ENCODE results near the gene FHIT. TPM values are rescaled to one million over a fixed set of nuclear protein-coding genes. Genes with fewer than 3 reads are reported as not detected.

The FHIT gene
- total RNA-seq, 2 donors from 2014 or later, result 10.4 to 15.8 TPM

GRCh38 chr3:59953104-59953503 is 1298.1 kb downstream of the FHIT start:
- DNase-seq (no peak), ATAC-seq (no peak)
- 92 to 96% methylated on average over 7 of the region's 7 CpGs for WGBS, 2 donors
- no peak for TF ChIP-seq CTCF (IDR thresholded peaks at IDR 0.05)
- TF ChIP-seq POLR2A (IDR thresholded peaks at IDR 0.05), result no peak
- no peak overlapping the region for H3K4me3 ChIP-seq
- H3K4me1 ChIP-seq, result no peaks in the 10 kb centered on the region
- H3K9me3 ChIP-seq, result no peaks in the 10 kb centered on the region
- no peaks in the 10 kb centered on the region for H3K27me3 ChIP-seq
- no peak overlapping the region for H3K27ac ChIP-seq
- H3K36me3 ChIP-seq (replicated peaks in 1 of 2; ENCODE audit: insufficient read depth in 1 of 2, low read depth in 2 of 2), result no peaks in the 10 kb centered on the region
- intact Hi-C loops (cut with DNase I), result no loop called here

GRCh38 chr3:59949311-59949710 is 1301.9 kb downstream of the FHIT start:
- Histone ChIP-seq H3K27me3 (no peaks in the 10 kb centered on the region), H3K9me3 (no peaks in the 10 kb centered on the region), H3K27ac (no peak overlapping the region), H3K4me1 (no peaks in the 10 kb centered on the region), H3K36me3 (replicated peaks in 1 of 2; ENCODE audit: insufficient read depth in 1 of 2, low read depth in 2 of 2) (no peaks in the 10 kb centered on the region), H3K4me3 (no peak overlapping the region)
- WGBS, 2 donors, result 68 to 76% methylated on average over 5 of the region's 5 CpGs
- DNase-seq (no peak), ATAC-seq (no peak)
- TF ChIP-seq CTCF (IDR thresholded peaks at IDR 0.05) (no peak), POLR2A (IDR thresholded peaks at IDR 0.05) (no peak)
- intact Hi-C loops (cut with DNase I), result no loop called here

- no peak overlapping the region for H3K27ac ChIP-seq
- no peaks in the 10 kb centered on the region for H3K27me3 ChIP-seq
- TF ChIP-seq CTCF (IDR thresholded peaks at IDR 0.05), result no peak
- no peak for TF ChIP-seq POLR2A (IDR thresholded peaks at IDR 0.05)
- ATAC-seq, result no peak
- H3K36me3 ChIP-seq (replicated peaks in 1 of 2; ENCODE audit: insufficient read depth in 1 of 2, low read depth in 2 of 2), result no peaks in the 10 kb centered on the region
- 69 to 93% methylated on average over 1 of the region's 1 CpG for WGBS, 2 donors
- no peak for DNase-seq
- H3K4me1 ChIP-seq, result no peaks in the 10 kb centered on the region
- H3K4me3 ChIP-seq, result no peak overlapping the region
- intact Hi-C loops (cut with DNase I), result no loop called here
- H3K9me3 ChIP-seq, result no peaks in the 10 kb centered on the region
Measured at GRCh38 chr3:59946401-59946800, 1304.9 kb downstream of the FHIT start.

- WGBS, 2 donors, result 77 to 96% methylated on average over 3 of the region's 3 CpGs
- intact Hi-C loops (cut with DNase I), result no loop called here
- Histone ChIP-seq H3K9me3 (no peaks in the 10 kb centered on the region), H3K27ac (no peak overlapping the region), H3K27me3 (no peaks in the 10 kb centered on the region), H3K4me3 (no peak overlapping the region), H3K4me1 (no peaks in the 10 kb centered on the region), H3K36me3 (replicated peaks in 1 of 2; ENCODE audit: insufficient read depth in 1 of 2, low read depth in 2 of 2) (no peaks in the 10 kb centered on the region)
- DNase-seq (no peak), ATAC-seq (no peak)
- TF ChIP-seq POLR2A (IDR thresholded peaks at IDR 0.05), result no peak
- no peak for TF ChIP-seq CTCF (IDR thresholded peaks at IDR 0.05)
Measured at GRCh38 chr3:59940718-59941117, 1310.5 kb downstream of the FHIT start.

- TF ChIP-seq POLR2A (IDR thresholded peaks at IDR 0.05), result no peak
- no peak for TF ChIP-seq CTCF (IDR thresholded peaks at IDR 0.05)
- H3K4me3 ChIP-seq, result no peak overlapping the region
- H3K4me1 ChIP-seq, result no peaks in the 10 kb centered on the region
- no peaks in the 10 kb centered on the region for H3K9me3 ChIP-seq
- H3K27me3 ChIP-seq, result no peaks in the 10 kb centered on the region
- H3K27ac ChIP-seq, result no peak overlapping the region
- DNase-seq (no peak), ATAC-seq (no peak)
- no peaks in the 10 kb centered on the region for H3K36me3 ChIP-seq (replicated peaks in 1 of 2; ENCODE audit: insufficient read depth in 1 of 2, low read depth in 2 of 2)
- WGBS, 2 donors, result 84 to 86% methylated on average over 4 of the region's 4 CpGs
- intact Hi-C loops (cut with DNase I), result no loop called here
Measured at GRCh38 chr3:59939826-59940426, 1311.3 kb downstream of the FHIT start.
